Measurements from ENCODE around the gene DAB2IP.

- TF ChIP-seq CTCF (IDR thresholded peaks at IDR 0.05; ENCODE audit: insufficient read depth, low read depth, low read length) = no peak
- TF ChIP-seq EZH2 (IDR thresholded peaks at IDR 0.05; ENCODE audit: insufficient read depth, low read length) = no peak
These were observed 30.0 kb downstream of the DAB2IP start for GRCh38 chr9:121681404-121681803.
